Nucleus accumbens (tissue), 56 donors: ENCODE results near the gene WDR35.
A peak's percentile ranks its signal among the peaks of the same experiment; 100 is the strongest.
"Not testable (repeated sequence)": the region's sequence is repeated elsewhere in the genome, so short reads cannot be mapped to it uniquely, and the experiment has no call there.

Experiments used
- DNase-seq, 56 donors: peaks; one replicate each; lab custom pipeline; 2025; lab: John Stamatoyannopoulos, UW

WDR35 gene

GRCh38 chr2:19944205-19944845 lies 45.6 kb downstream of the WDR35 start:
- DNase-seq: no peak

- no peak for DNase-seq
Measured at GRCh38 chr2:19943189-19943588, 46.7 kb downstream of the WDR35 start.

- DNase-seq: no peak
Measured at GRCh38 chr2:19942199-19942598, 47.7 kb downstream of the WDR35 start.

- no peak for DNase-seq
Measured at GRCh38 chr2:19937004-19937403, 52.9 kb downstream of the WDR35 start.

GRCh38 chr2:19936203-19936602 lies 53.7 kb downstream of the WDR35 start:
- DNase-seq: no peak

GRCh38 chr2:19933351-19933981 lies 56.4 kb downstream of the WDR35 start:
- DNase-seq: no peak

- no peak for DNase-seq
Measured at GRCh38 chr2:19932928-19933327, 57.0 kb downstream of the WDR35 start.

GRCh38 chr2:19929226-19929625 lies 60.7 kb downstream of the WDR35 start:
- DNase-seq: no peak

- not testable (repeated sequence) for DNase-seq
Measured at GRCh38 chr2:19927816-19928215, 62.1 kb downstream of the WDR35 start.

GRCh38 chr2:19924526-19924925 lies 65.4 kb downstream of the WDR35 start:
- DNase-seq: not testable (repeated sequence)

- not testable (repeated sequence) for DNase-seq
Measured at GRCh38 chr2:19922188-19922587, 67.7 kb downstream of the WDR35 start.

- DNase-seq: no peak
Measured at GRCh38 chr2:19916385-19916950, 73.4 kb downstream of the WDR35 start.

- DNase-seq: no peak
Measured at GRCh38 chr2:19914266-19914975, 75.5 kb downstream of the WDR35 start.

- no peak for DNase-seq
Measured at GRCh38 chr2:19911808-19912509, 77.9 kb downstream of the WDR35 start.

- DNase-seq: no peak
Measured at GRCh38 chr2:19902216-19902740, 87.6 kb downstream of the WDR35 start.

- DNase-seq: peak; percentile 65 to 99 (median 94)
Measured at GRCh38 chr2:19901442-19902215, 88.3 kb downstream of the WDR35 start, which contains the start of gene TTC32. Gene TTC32 (minus strand): TSS chr2:19901983. CDS start chr2:19901854, 129 bp downstream.

GRCh38 chr2:19900931-19901441 lies 88.9 kb downstream of the WDR35 start:
- peak in 12 of 56 donors; percentile 30 to 76 (median 60) for DNase-seq

GRCh38 chr2:19899985-19900930 lies 89.6 kb downstream of the WDR35 start:
- no peak for DNase-seq
